HG03558 (cell line): Measurements from ENCODE around the gene ARIH1.
"Not testable (repeated sequence)": the region's sequence is repeated elsewhere in the genome, so short reads cannot be mapped to it uniquely, and the experiment has no call there.

ENCODE experiments used
- ATAC-seq: cut with Tn5 transposase; IDR thresholded peaks from one replicate; pipeline ENCODE4 v1.9.1; 2021; ENCODE audit warnings: moderate number of reproducible peaks; ENCODE audit not compliant: unreplicated experiment; ENCODE audit errors: extremely low read depth

Gene ARIH1

DNA sequence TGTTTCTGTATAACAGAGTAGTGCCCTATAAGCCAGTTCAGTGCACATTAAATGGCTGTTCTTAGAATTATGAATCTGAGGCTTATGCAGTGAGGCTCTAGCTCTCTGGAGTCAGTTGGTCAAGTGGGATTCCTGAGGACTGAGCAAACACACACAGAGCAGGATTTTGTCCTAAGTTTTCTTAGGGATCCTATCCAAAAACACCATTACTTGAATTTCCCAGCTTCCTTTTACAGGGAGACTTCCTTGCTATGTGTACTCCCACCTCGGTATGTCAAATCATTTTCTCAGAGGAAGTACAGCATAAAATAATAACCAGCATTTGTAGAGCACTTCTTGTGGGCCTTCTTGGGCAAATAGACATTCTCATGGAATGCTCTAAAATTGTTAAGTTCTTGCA, 117.2 kb downstream of the ARIH1 start:
- ATAC-seq, result no peak

DNA sequence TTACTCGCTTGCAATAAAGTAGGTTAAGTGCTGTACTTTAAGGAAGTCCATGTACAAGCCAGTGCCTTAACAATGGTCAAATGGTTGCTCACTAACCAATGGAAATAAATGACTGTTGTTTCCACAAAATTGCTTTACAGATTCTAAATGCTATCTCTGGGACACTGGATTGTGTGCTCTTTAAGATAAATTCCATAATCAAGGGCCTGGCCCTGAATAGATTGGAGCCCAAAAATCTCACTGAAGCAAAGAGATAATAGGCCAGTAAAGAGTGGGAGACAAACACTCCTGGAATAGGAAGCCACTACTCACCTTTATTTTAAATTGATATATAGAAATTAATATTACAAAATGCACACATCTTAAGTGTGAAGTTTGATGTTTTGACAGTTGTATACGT, 118.0 kb downstream of the ARIH1 start:
- no peak for ATAC-seq

DNA sequence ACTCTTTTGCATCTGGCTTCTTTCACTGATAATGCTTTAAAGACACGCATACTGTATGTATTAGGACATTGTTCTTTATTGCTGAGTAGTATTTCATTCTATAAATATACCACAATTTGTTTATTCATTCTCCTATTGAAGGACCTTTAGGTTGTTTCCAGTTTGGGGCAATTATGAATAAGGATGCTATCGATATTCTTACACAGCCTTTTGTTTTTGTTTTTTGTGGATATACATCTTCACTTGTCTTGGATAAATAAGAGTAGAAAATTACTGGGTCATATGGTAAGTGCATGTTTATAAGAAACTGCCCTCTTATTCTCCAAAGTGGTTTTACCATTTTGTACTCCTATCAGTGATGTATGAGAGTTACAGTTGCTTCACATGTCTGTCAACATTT, 118.5 kb downstream of the ARIH1 start:
- ATAC-seq, result no peak

DNA sequence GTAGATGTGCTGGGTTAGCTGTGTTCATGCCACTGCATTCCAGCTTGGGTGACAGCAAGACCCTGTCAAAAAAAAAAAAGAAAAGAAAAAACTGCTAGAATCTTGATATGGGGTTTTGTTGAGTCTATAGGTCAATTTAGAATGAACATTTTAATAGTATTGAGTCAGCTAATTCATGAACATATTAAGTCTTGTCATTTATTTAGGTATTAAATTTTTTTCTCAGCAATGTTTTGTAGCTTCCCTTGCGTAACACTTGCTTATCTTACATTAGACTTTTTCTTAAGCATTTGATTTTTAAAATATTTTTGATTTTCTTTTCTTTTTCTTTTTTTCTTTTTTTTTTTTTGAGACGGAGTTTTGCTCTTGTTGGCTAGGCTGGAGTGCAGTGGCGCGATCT, 119.7 kb downstream of the ARIH1 start:
- ATAC-seq, result no peak

DNA sequence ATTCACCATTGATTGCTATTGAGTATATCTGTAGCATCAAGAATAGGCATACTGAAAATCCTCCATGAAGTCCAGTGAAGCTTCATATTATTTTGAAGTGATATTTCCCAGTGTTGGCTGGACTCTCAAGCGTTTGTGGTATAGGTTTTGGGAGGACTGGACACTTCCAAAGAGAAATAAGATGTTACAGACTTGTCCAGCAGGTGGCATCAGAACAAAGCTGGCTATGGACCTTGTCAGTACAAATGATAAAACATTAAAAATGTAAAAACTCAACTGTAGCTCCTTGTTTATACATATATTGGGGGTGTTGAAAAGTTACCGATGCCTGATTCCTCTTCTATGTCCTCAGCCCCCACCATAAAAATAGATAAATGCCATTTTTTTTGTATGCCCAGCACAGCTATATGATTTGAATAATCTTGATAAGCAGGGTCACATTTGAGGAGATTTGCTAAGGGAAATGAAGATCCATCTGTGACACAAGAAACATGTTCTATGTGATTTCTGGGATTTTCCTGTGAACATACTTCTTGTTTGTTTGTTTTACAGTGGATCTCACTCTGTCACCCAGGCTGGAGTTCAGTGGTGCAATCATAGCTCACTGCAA, 125.8 kb downstream of the ARIH1 start:
- no peak for ATAC-seq

DNA sequence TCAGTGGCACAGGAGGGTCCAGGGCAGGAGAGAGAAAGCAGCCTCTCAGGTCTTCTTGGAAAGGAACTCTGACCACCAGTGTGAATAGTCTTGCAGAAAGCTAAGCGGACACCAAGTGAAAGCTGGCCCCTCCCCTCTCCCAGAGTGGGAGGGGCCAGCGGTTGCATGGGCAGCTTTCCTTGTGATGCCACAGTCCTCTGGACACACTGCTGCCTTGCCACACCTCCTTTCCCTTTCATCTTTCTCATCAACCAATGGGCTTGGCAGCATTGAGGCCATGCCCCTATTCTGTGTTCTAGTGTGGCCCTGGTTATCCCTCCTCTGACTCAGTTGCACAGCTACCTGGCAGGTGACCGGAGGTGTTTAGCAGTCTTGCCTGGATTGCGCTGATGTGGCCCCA, 130.7 kb downstream of the ARIH1 start:
- no peak for ATAC-seq

DNA sequence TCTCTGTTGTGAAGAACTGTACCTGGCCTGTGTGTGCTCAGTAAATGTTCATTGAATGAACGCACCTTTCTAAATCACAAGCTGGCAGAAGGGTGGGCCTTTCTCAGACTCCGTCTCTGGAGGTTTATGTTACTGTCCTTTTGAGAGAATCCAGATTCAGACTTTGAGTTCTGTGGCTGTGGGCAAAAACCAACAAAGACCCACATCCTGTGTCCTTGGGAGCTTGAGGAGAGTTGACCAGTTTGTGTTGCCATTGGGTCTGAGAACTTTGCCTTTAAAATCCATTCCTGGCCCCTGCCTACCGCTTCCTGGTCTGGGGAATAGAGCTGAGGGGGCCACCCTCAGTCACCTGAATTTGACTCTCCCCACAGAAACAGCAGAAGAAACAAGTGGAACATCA, 134.0 kb downstream of the ARIH1 start:
- ATAC-seq, result not testable (repeated sequence)

DNA sequence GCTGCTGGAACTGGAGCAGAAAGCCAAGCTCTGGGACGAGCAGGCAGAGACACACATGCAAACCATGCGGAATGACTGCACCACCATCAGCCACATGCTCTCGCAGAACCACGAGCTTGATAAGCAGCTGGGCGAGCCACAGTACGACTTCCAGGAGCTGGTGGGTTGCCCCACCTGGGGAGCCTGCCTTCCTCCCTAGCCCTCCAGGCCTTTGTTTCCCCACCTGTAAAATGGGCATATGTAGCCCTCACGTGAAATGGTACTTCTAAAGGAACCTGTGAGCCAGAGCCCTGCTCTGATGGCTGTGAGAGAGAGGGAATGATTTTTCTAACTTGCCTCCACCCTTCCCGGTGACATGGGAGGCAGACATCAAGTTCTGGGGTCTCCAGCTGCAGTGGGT, 135.7 kb downstream of the ARIH1 start:
- no peak for ATAC-seq

DNA sequence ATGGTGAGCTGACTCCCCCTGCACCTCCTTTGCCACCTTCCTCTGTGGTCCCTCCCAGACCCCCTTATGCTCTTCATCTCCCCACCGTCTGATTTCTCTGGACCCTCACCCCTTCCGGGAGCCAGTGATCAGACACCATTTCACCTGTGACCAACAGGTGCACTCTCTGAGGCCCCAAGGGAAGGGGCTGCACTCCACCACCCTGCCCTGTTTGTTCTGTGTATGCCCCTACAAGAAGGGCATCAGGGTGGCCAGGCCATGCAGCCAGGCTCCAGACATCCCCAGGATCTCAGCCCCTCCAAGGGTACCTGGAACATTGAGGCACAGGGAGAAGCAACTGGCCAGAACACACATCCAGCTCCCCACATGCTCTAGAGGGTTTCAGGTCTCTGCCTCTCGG, 138.2 kb downstream of the ARIH1 start:
- ATAC-seq, result not testable (repeated sequence)

DNA sequence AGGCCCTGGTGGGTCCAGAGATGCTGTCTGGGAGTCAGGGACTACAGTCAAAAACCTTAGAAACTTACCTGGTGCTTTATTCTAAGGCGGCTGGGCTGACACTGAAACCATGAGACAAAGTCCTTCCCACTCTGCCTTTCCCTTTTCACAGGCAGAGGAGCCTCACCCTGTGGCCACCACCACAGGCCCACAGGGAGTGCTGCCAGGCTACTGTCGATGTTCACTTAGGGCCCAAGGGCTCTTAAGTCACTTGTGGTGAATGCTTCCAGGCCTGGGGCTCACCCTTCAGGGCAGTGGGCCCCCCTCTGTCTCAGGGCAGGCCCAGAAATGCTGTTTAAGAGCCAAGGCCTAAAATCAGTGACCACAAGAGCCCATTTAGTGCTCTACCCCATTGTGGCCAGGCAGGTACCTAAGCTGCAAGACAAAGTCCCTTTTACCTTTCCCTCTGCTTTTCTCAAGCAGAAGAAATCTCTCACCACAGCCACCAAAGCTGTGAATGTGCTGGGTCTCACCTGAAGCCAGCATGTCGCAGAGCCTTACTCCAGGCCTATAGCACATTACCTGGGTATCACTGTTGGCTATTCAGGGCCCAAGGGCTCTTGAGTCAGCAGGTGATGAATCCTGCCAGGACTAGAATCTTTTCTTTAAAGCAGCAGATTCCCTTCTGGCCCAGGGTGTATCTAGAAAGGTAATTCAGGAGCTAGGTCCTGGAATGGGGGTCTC, 140.8 kb downstream of the ARIH1 start:
- ATAC-seq, result no peak

DNA sequence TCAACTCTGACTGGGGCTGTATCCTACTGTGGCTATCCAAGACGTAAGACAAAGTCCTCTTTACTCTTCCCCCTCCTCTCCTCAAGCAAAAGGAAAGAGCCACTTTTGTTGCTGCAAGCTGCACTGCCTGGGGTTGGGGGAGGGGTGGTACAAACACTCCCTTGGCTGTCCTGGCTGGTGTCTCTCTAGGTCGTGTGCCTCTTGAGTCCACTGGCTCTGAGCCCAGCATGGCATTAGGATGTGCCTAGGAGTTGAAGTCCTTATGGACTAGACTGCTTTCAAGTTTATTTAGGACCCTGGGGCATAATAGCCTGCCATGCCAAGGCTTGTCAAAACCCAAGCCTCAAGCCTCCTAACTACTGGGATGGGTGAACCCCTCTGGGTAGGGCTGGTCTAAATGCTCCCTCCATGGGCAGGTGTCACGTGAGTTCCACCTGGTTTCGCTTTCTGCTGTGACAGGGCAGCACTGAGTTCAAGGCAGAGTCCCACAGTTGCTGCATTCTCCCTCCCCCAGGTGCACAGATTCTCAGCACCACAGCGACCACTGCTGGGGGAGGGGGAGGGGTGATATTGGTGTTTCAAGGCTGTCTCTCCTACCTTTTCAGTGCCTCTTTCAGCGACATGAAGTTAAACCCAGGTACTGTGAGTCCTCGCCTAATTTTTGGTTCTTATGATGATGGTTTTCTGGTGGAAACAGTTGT, 141.6 kb downstream of the ARIH1 start:
- ATAC-seq, result not testable (repeated sequence)

DNA sequence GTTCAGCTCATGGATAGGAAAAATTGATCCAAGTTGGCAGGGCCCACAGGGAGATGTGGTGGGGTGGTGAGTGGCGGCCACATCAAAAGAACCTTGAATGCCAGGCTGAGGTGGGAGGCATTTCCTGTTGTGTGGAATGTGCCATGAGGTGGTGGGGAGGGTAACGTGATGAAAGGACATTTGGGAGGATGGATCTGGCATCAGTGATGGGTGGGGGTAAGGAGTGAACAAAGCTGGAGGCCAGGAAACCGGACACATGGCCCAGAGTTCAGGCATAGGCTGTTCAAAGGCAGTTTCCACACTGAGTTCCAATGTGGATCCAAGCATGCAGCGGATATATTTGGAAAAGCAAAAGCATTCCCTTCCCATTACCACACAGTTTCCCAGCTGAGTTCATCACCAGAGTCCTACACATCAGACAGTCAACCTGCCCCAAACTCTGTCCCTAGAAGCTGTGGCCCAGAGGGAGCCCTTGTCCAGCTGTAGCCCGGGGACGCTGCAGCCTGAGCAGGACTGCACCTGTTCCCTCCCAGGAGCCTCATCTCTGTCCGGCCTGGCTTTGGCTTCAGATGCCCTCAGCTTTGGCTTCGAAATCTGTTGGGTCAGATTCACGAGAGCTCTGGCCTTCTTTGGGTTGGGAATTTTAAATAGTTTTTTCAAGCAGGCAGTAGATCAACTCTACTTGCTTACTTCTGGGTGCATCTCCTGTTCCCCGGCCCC, 142.5 kb downstream of the ARIH1 start:
- no peak for ATAC-seq

DNA sequence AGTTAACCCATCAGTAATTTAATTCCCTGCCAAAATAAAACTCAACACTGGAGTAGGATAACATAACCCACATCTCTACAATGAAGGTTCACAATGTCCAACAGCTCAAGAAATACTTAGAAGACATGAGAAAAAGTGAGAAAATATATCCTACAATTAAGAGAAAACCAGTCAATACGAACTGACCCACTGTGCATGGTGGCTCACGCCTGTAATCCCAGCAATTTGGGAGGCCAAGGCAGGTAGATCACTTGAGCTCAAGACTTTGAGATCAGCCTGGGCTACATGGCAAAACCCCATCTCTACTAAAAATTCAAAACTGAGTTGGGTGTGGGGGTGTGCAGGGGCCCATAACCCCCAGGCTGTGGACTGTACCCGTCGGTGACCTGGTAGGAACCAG, 149.7 kb downstream of the ARIH1 start:
- ATAC-seq, result not testable (repeated sequence)

DNA sequence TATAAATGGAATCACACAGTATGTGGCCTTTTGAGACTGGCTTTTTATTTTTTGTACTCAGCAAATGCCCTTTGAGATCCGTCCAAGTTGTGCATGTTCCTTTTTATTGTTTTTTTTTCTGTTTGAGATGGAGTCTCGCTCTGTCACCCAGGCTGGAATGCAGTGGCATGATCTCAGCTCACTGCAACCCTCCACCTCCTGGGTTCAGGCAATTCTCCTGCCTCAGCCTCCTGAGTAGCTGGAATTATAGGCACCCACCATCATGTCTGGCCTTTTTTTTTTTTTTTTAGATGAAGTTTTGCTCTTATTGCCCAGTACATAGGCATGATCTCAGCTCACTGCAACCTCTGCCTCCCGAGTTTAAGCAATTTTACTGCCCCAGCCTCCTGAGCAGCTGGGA, 152.0 kb downstream of the ARIH1 start:
- not testable (repeated sequence) for ATAC-seq

DNA sequence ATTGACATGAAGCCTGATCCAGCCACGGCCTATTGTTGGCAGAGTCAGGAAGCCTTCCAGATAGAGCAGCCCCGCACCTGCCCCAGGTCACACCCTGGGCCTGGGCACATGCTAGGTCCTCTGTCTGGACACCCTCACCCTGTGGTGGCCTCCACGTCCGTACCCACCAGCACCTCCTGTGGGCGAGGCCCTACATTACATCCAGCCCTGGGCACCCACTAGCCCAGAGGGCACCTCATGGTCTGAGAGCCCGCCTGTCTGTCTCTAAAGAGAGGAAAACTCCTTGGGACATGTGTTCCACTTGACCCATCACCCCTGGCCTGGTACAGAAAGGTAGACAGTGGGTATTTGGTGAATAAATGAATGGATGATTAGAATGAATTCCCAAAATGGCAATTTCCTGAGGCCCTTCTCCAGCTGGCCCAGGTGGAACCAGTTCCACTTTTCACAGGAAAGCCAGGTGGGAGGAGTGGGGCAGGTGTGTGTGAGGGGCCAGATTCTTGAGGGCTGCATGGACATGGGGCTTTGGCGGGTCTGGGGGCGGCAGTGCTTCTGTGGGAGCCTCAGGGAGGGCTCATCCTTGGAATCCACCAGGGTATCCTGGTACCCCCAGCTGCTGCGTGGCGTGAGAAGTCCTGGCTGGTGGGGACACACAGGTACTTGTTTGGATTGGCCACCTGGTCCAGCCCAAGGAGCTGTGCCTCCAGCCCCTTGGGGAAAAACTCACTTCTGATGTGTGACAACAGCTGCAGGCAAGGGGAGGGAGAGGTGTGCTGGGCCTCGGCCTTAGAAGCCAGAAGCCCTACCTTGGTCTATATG, 154.3 kb downstream of the ARIH1 start:
- ATAC-seq, result not testable (repeated sequence)

DNA sequence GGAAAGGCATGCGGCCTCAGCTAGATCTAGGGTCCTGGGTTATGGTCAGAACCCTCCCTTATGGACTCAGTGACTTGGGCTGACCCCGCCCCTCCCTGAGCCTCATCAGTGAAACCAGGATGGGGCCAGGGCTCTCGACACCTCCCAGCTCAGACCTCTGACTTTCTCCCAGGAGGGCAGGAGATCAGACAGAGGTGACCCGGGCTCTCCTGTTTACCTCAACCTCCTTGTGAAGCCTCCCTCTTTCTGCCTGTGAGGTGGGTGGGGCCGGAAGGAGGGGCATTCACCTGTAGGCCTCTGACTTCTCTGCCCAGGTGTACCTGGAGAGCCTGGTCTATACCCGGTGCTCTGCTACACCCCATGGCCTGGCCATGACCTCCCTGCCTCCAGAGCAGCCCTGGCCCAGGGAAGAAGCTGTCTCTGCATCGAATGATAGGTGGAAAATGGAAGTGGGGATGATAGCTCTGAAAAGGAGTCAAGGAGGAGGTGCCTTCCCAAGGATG, 155.0 kb downstream of the ARIH1 start:
- not testable (repeated sequence) for ATAC-seq

DNA sequence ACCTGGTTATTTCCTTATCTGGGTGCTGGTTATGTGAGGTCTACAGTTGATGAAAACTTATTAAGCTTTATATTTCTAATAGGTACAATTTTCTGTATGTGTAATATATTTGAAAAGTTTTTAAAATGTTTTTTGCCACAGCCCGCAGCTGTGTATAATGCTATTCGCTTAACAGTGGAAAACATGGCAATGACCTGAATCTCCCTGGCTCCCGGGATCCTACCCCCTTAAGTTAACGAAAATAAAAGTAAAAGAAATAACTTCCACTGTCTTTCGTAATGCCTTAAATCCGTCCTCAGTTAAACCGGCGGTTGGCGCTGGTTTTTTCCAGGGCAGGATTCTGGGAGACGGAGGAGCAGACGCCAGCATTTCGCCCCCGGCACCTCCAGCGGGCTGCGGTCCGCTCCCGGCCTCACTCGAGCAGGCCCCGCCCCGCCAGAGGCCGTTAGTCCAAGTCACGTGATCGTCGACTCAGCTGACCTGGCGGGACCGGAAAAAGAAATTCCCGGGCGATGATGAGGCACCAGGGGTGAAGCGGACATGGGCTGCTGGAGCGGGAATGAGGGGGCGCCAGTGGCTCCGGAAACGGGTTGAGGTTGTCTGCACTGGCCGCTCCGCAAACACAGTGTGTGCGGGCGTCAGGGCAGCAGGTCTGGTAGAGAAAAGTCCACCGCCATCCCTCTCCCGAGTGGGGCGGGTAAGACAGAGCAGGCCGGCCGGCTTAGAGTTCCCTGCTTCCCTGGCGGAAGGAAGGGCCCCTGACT, 162.6 kb downstream of the ARIH1 start:
- ATAC-seq, result not testable (repeated sequence)

DNA sequence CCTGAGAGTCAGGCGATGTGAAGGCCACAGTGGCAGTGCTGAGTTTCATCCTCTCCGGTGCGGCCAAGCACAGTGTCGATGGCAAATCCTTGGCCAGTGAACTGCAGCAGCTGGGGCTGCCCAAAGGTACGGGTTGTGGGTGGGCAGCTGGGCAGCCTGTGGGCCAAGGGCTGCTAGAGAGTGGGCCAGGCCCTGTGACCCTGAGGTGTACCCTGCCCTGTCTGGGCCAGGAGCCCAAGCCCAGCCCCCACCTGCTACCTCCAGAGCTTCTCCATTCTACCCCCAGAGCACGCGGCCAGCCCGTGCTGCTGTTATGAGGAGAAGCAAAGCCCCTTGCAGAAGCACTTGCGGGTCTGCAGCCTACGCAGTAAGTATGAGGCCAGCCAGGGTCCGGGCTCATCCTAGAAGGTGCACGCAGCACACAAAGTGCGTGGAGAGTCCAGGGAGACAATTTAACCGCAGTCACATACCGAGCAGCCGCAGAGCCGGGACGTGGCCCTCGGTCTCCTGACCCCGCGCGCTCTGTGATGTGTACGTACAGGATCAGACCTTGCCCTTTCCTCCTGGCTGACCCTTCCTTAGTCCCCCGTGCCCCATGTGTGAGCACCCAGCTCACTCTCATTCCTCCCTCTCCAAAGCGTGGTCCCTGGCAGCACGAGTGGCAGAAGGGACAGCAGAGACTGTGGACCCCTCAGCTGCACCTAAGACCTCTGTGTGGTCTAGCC, 165.8 kb downstream of the ARIH1 start:
- ATAC-seq, result not testable (repeated sequence)
